Measurements from ENCODE around the gene HEPH. TPM values are rescaled to one million over a fixed set of nuclear protein-coding genes. Genes with fewer than 3 reads are reported as not detected.
"Not testable (repeated sequence)": the region's sequence is repeated elsewhere in the genome, so short reads cannot be mapped to it uniquely, and the experiment has no call there.

Gene HEPH
- total RNA-seq, 2 experiments from 2014 or later: not detected

GRCh38 chrX:66126662-66127061, 37.4 kb upstream of the HEPH start:
- Histone ChIP-seq H3K4me3 (ENCODE audit: low read length) (no peak overlapping the region), H3K4me1 (ENCODE audit: insufficient read depth, low read length) (no peaks in the 10 kb centered on the region), H3K27ac (ENCODE audit: low read depth in 1 of 2, low read length in 2 of 2) (no peak overlapping the region), H3K9me3 (ENCODE audit: control insufficient read depth in 1 of 2, insufficient read depth in 1 of 2, low read length in 2 of 2) (no peaks in the 10 kb centered on the region), H3K36me3 (ENCODE audit: insufficient read depth, low read length) (no peaks in the 10 kb centered on the region), H3K27me3 (ENCODE audit: control insufficient read depth in 1 of 2, insufficient read depth in 2 of 2, low read length in 2 of 2) (no peaks in the 10 kb centered on the region)
- H3K9me3 Mint-ChIP-seq: peaks cover 4% of the 10 kb centered on the region
- no peak overlapping the region for H3K4me3 Mint-ChIP-seq
- DNase-seq: no peak
- no peak for ATAC-seq (ENCODE audit: poor library complexity)
- no peaks in the 10 kb centered on the region for H3K4me1 Mint-ChIP-seq (ENCODE audit: low read depth)
- TF ChIP-seq CTCF (IDR thresholded peaks at IDR 0.05): no peak
- intact Hi-C loops (cut with DNase I, micrococcal nuclease): no loop called here
- no peak overlapping the region for H3K27ac Mint-ChIP-seq
- ChIA-PET POLR2A (no interaction called here), CTCF (no interaction called here)
- no peaks in the 10 kb centered on the region for H3K27me3 Mint-ChIP-seq
- H3K36me3 Mint-ChIP-seq (ENCODE audit: low read depth): no peaks in the 10 kb centered on the region

- DNase-seq: no peak
- H3K27me3 Mint-ChIP-seq: no peaks in the 10 kb centered on the region
- TF ChIP-seq CTCF (IDR thresholded peaks at IDR 0.05): no peak
- ChIA-PET CTCF (no interaction called here), POLR2A (no interaction called here)
- Histone ChIP-seq H3K4me1 (ENCODE audit: insufficient read depth, low read length) (no peaks in the 10 kb centered on the region), H3K9me3 (ENCODE audit: control insufficient read depth in 1 of 2, insufficient read depth in 1 of 2, low read length in 2 of 2) (no peaks in the 10 kb centered on the region), H3K36me3 (ENCODE audit: insufficient read depth, low read length) (no peaks in the 10 kb centered on the region), H3K4me3 (ENCODE audit: low read length) (no peak overlapping the region), H3K27ac (ENCODE audit: low read depth in 1 of 2, low read length in 2 of 2) (no peak overlapping the region), H3K27me3 (ENCODE audit: control insufficient read depth in 1 of 2, insufficient read depth in 2 of 2, low read length in 2 of 2) (no peaks in the 10 kb centered on the region)
- H3K36me3 Mint-ChIP-seq (ENCODE audit: low read depth): no peaks in the 10 kb centered on the region
- intact Hi-C loops (cut with DNase I, micrococcal nuclease): no loop called here
- no peak overlapping the region for H3K4me3 Mint-ChIP-seq
- H3K27ac Mint-ChIP-seq: no peak overlapping the region
- no peak for ATAC-seq (ENCODE audit: poor library complexity)
- H3K4me1 Mint-ChIP-seq (ENCODE audit: low read depth): no peaks in the 10 kb centered on the region
- H3K9me3 Mint-ChIP-seq: no peaks in the 10 kb centered on the region
Observed at GRCh38 chrX:66130469-66130868, 33.6 kb upstream of the HEPH start.

- H3K27ac Mint-ChIP-seq; H3K9me3 Mint-ChIP-seq; DNase-seq; intact Hi-C loops (cut with DNase I, micrococcal nuclease); H3K36me3 ChIP-seq (ENCODE audit: insufficient read depth, low read length); H3K36me3 Mint-ChIP-seq (ENCODE audit: low read depth); H3K9me3 ChIP-seq (ENCODE audit: control insufficient read depth in 1 of 2, insufficient read depth in 1 of 2, low read length in 2 of 2); H3K27ac ChIP-seq (ENCODE audit: low read depth in 1 of 2, low read length in 2 of 2); H3K4me1 ChIP-seq (ENCODE audit: insufficient read depth, low read length); H3K4me1 Mint-ChIP-seq (ENCODE audit: low read depth); POLR2A ChIA-PET; H3K4me3 ChIP-seq (ENCODE audit: low read length); CTCF ChIA-PET; H3K27me3 Mint-ChIP-seq; H3K4me3 Mint-ChIP-seq; H3K27me3 ChIP-seq (ENCODE audit: control insufficient read depth in 1 of 2, insufficient read depth in 2 of 2, low read length in 2 of 2); ATAC-seq (ENCODE audit: poor library complexity): not testable (repeated sequence)
Observed at GRCh38 chrX:66135284-66135683, 28.8 kb upstream of the HEPH start.

- Histone ChIP-seq H3K4me3 (ENCODE audit: low read length) (no peak overlapping the region), H3K27ac (ENCODE audit: low read depth in 1 of 2, low read length in 2 of 2) (no peak overlapping the region), H3K4me1 (ENCODE audit: insufficient read depth, low read length) (no peaks in the 10 kb centered on the region), H3K27me3 (ENCODE audit: control insufficient read depth in 1 of 2, insufficient read depth in 2 of 2, low read length in 2 of 2) (no peaks in the 10 kb centered on the region), H3K36me3 (ENCODE audit: insufficient read depth, low read length) (no peaks in the 10 kb centered on the region), H3K9me3 (ENCODE audit: control insufficient read depth in 1 of 2, insufficient read depth in 1 of 2, low read length in 2 of 2) (no peaks in the 10 kb centered on the region)
- Mint-ChIP-seq H3K27ac (no peak overlapping the region), H3K27me3 (no peaks in the 10 kb centered on the region), H3K4me3 (no peak overlapping the region), H3K4me1 (ENCODE audit: low read depth) (no peaks in the 10 kb centered on the region), H3K36me3 (ENCODE audit: low read depth) (no peaks in the 10 kb centered on the region), H3K9me3 (no peaks in the 10 kb centered on the region)
- no peak for ATAC-seq (ENCODE audit: poor library complexity)
- ChIA-PET CTCF (no interaction called here), POLR2A (no interaction called here)
- intact Hi-C loops (cut with DNase I, micrococcal nuclease): no loop called here
- no peak for TF ChIP-seq CTCF (IDR thresholded peaks at IDR 0.05)
- DNase-seq: no peak
Observed at GRCh38 chrX:66142351-66142750, 21.7 kb upstream of the HEPH start.
